ENCODE data around the gene OR6X1. TPM values are rescaled to one million over a fixed set of nuclear protein-coding genes. Genes with fewer than 3 reads are reported as not detected.

Gene OR6X1
- total RNA-seq, 1 donor from 2014 or later = not detected

GRCh38 chr11:123742031-123742723 is 12.1 kb downstream of the OR6X1 start:
- Histone ChIP-seq H3K4me1 (peaks cover 22% of the 10 kb centered on the region), H3K9me3 (no peaks in the 10 kb centered on the region), H3K4me3 (peak overlapping the region; percentile 98), H3K36me3 (peaks cover 5% of the 10 kb centered on the region), H3K27me3 (ENCODE audit: low read depth) (no peaks in the 10 kb centered on the region), H3K27ac (peak overlapping the region; percentile 81)
- ATAC-seq (peak in 1 of 2 donors; percentile 30), DNase-seq (no peak)
- TF ChIP-seq, protein P1, sequence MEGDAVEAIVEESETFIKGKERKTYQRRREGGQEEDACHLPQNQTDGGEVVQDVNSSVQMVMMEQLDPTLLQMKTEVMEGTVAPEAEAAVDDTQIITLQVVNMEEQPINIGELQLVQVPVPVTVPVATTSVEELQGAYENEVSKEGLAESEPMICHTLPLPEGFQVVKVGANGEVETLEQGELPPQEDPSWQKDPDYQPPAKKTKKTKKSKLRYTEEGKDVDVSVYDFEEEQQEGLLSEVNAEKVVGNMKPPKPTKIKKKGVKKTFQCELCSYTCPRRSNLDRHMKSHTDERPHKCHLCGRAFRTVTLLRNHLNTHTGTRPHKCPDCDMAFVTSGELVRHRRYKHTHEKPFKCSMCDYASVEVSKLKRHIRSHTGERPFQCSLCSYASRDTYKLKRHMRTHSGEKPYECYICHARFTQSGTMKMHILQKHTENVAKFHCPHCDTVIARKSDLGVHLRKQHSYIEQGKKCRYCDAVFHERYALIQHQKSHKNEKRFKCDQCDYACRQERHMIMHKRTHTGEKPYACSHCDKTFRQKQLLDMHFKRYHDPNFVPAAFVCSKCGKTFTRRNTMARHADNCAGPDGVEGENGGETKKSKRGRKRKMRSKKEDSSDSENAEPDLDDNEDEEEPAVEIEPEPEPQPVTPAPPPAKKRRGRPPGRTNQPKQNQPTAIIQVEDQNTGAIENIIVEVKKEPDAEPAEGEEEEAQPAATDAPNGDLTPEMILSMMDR (IDR thresholded peaks at IDR 0.05) = no peak
- intact Hi-C loops (cut with DNase I) = no loop called here

DNA sequence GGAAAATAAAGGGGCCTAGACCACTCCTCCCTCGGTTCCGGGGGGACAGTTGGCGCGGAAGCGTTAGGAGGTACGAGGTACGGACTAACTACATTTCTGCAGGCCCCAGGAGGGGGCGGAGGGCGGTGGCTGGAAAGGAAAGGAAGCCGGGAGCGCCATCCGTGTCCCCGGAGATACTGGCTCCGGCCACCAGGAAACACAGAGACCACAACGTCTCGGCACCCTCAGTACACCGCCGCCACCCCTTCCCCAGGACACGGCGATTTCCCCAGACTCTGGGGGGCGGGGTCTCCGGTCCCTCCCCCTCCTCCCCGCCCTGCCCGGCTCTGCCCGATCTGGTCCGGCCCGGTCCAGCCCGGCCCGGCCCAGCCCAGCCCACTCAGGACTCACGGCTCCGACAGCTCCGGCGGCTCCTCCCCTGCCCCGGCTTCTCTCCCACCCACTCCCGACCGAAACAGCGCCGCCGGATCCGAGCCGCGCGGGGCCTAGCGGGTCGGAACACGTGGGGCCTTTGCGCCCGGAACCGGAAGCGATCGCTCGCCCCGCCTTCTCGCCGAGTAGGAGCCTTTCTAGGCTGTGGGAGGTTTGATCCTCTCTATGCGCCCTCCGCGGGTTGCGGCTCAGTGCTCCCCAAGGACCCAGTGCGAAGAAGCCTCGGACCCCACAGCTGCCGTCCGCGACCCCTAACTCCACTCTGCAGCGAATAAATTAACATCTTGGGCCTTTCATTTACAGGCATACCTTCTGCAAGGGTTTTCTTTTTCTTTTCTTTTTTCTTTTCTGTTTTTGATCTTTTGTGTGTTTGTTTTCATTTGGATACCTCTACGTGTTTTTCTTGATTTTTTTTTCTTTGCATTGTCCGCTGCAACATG is 12.9 kb downstream of the OR6X1 start, which contains the start of gene ZNF202:
ZNF202 (minus strand) TSS at position 502 of the 872 bp plus-strand sequence. CDS start 10,772 bp downstream, outside the sequence.
- intact Hi-C loops (cut with DNase I) = no loop called here
- Histone ChIP-seq H3K9me3 (no peaks in the 10 kb centered on the region), H3K27ac (peak within 1 kb of the TSS; percentile 81), H3K4me3 (peak within 1 kb of the TSS; percentile 98), H3K4me1 (peaks cover 22% of the 10 kb centered on the region), H3K36me3 (peaks cover 5% of the 10 kb centered on the region), H3K27me3 (ENCODE audit: low read depth) (no peaks in the 10 kb centered on the region)
- peak; percentile 96 for DNase-seq
- peak; percentile 99 for ATAC-seq
- TF ChIP-seq, protein P1 (IDR thresholded peaks at IDR 0.05) = peak; percentile 11

DNA sequence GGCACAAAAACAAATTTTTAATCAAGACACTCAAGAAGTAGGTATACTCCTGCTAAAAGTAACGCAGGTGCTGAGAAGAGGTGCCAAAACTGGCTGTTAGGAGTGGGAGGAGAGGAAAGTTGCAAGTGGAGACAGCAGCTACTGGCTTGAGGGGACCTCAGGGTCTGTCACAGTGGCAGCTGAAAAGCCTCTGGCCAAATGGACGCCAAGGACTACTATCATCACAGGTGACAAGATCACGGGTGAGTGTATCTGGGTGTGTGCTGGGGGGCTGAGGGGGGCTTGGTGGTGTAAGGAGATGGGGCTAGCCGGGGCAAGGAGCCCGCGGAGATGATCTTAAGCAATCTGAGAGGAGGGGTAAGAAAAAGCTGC is 13.5 kb downstream of the OR6X1 start:
- ATAC-seq = peak; percentile 1 to 5
- TF ChIP-seq, protein P1 (IDR thresholded peaks at IDR 0.05) = no peak

GRCh38 chr11:123738374-123738773 is 15.9 kb downstream of the OR6X1 start:
- H3K27me3 ChIP-seq (ENCODE audit: low read depth) = no peaks in the 10 kb centered on the region
- intact Hi-C loops (cut with DNase I) = no loop called here
- TF ChIP-seq, protein P1 (IDR thresholded peaks at IDR 0.05) = no peak
- peaks cover 25% of the 10 kb centered on the region for H3K36me3 ChIP-seq
- no peaks in the 10 kb centered on the region for H3K9me3 ChIP-seq
- no peak for DNase-seq
- no peak for ATAC-seq
- no peak overlapping the region for H3K4me3 ChIP-seq
- no peak overlapping the region for H3K27ac ChIP-seq
- peaks cover 22% of the 10 kb centered on the region for H3K4me1 ChIP-seq

More for the DNA sequence above, 13.5 kb downstream of the OR6X1 start:
- no peak for DNase-seq
- Histone ChIP-seq H3K36me3 (peaks cover 8% of the 10 kb centered on the region), H3K27me3 (ENCODE audit: low read depth) (no peaks in the 10 kb centered on the region), H3K4me3 (peak overlapping the region; percentile 98), H3K27ac (peak overlapping the region; percentile 81), H3K4me1 (peaks cover 22% of the 10 kb centered on the region), H3K9me3 (no peaks in the 10 kb centered on the region)
- intact Hi-C loops (cut with DNase I) = no loop called here

DNA sequence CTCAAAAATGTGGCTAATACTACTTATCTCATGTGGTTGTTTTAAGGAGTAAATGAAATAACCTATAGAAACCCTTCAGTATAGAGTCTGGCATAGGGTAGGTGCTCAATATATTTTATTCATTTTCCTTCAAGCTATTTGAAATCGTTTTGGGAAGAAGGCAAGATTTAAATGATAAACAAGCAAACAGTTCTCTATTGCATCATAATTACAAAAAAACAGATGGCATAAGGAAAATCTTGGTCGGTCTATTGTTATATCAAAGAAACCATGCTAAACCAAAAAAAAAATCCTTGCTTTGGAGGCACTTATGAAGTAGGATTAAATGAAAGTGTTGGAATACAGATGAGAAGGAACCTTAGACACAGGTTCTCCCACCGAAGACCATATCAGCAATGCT is 17.5 kb downstream of the OR6X1 start:
- intact Hi-C loops (cut with DNase I) = no loop called here
- Histone ChIP-seq H3K4me1 (peaks cover 12% of the 10 kb centered on the region), H3K9me3 (no peaks in the 10 kb centered on the region), H3K36me3 (peaks cover 25% of the 10 kb centered on the region), H3K4me3 (no peak overlapping the region), H3K27ac (no peak overlapping the region), H3K27me3 (ENCODE audit: low read depth) (no peaks in the 10 kb centered on the region)
- ATAC-seq (no peak), DNase-seq (no peak)
- TF ChIP-seq, protein P1 (IDR thresholded peaks at IDR 0.05) = no peak

Data from lower lobe of right lung (tissue), 2 donors.